Adrenal gland (tissue), 12 donors: Measurements from ENCODE around the gene TMEM72. TPM values are rescaled to one million over a fixed set of nuclear protein-coding genes. Genes with fewer than 3 reads are reported as not detected.

Source experiments
- DNase-seq, 7 donors: peaks; one replicate each; pipeline ENCODE4 v3.0.0-alpha.2; 2019 to 2020
- H3K27ac ChIP-seq, 5 donors: fragments of 200-600 bp; sonication (generic) in 4 of 5; 1 replicate in 3 of 5; 2 replicates in 2 of 5; pipeline versions ENCODE4 v1.5.1 to v1.8.0; 2016 to 2020; ENCODE audit warnings: mild to moderate bottlenecking in 1 of 5
- H3K27me3 ChIP-seq: fragments of 200-600 bp; 2 replicates; pipeline ENCODE4 v1.8.0; 2021
- H3K36me3 ChIP-seq, 2 donors: fragments of 200-600 bp; replicated peaks in 1 of 2; 1 replicate in 1 of 2; 2 replicates in 1 of 2; pipeline versions ENCODE4 v1.5.1 to v1.8.0; 2018 to 2022
- H3K4me1 ChIP-seq, 2 donors: fragments of 200-600 bp; replicated peaks in 1 of 2; 1 replicate in 1 of 2; 2 replicates in 1 of 2; pipeline versions ENCODE4 v1.5.1 to v1.8.0; 2018 to 2021
- H3K4me3 ChIP-seq, 4 donors: fragments of 200-600 bp; sonication (generic) in 3 of 4; one replicate each; pipeline ENCODE4 v1.5.1; 2016 to 2018
- H3K9me3 ChIP-seq, 3 donors: fragments of 200-600 bp; sonication (generic) in 1 of 3; replicated peaks in 1 of 3; 1 replicate in 2 of 3; 2 replicates in 1 of 3; pipeline versions ENCODE4 v1.5.1 to v1.8.0; 2016 to 2021
- CTCF ChIP-seq, 6 experiments: fragments of 450-650 bp in 4 of 6; fragments of 200-600 bp in 2 of 6; sonication (generic) in 1 of 6; IDR thresholded peaks; 1 replicate in 5 of 6; 2 replicates in 1 of 6; pipeline versions ENCODE4 v1.5.1 to v1.8.0; 2016 to 2021; ENCODE audit warnings: antibody characterized with exemption in 6 of 6, mild to moderate bottlenecking in 2 of 6, moderate library complexity in 1 of 6
- POLR2A ChIP-seq, 2 donors: fragments of 450-650 bp; IDR thresholded peaks; one replicate each; pipeline ENCODE4 v1.6.1; 2017; ENCODE audit warnings: antibody characterized with exemption in 2 of 2, mild to moderate bottlenecking in 2 of 2, moderate library complexity in 1 of 2
- WGBS, 4 donors: extraction: QIAGEN DNeasy Blood & Tissue Kit in 2 of 4; methylation state at CpG; one replicate each; pipeline versions ENCODE4 v1.1.5 to v1.1.7; 2013 to 2017; 5-methylcytosine and 5-hydroxymethylcytosine counted together
- intact Hi-C, 2 donors: fragments of 100-400 bp; cut with DNase I; formaldehyde crosslinking; loops; one replicate each; pipeline versions ENCODE4 v1.14.1 to v1.15.0; 2022 to 2023
- polyA plus RNA-seq, 3 donors: library from polyadenylated mRNA; stranded (reverse); fragments of 200-250 nt in 2 of 3; fragments of 350-450 nt in 1 of 3; fragmentation: Illumina TruSeq in 1 of 3; extraction: RNeasy Lipid Tissue Mini Kit (QIAGEN cat#74804) in 1 of 3; gene quantifications; one replicate each; pipeline ENCODE4 v1.2.3, GENCODE V29; 2013 to 2014
- total RNA-seq, 9 donors: library from RNA; depleted of rRNA in 4 of 9; stranded (reverse); fragments of >200 nt in 4 of 9; fragments of 120-200 nt in 1 of 9; fragmentation: NEBNext Ultra II Directional in 1 of 9; extraction: Animal tissue kit (Norgen Biotek cat#: 25700) in 1 of 9; gene quantifications; one replicate each; pipeline versions ENCODE4 v1.1.0 to v1.2.4, GENCODE V29; 2013 to 2023
- donor health status: healthy with polysubstance abuse.
- donor health status: Bipolar disorder and iron deficiency.
- donor health status: DM: yes; HTN: yes; CAD: no.
- donor health status: DM: no; HTN: no; CAD: no.
- donor health status: DM: no; HTN: no; CAD: no.
- donor health status: DM: yes; HTN: yes; CAD: no.

TMEM72 gene
- total and polyA plus RNA-seq, 12 donors, result 0.17 TPM; not detected in 11

DNA sequence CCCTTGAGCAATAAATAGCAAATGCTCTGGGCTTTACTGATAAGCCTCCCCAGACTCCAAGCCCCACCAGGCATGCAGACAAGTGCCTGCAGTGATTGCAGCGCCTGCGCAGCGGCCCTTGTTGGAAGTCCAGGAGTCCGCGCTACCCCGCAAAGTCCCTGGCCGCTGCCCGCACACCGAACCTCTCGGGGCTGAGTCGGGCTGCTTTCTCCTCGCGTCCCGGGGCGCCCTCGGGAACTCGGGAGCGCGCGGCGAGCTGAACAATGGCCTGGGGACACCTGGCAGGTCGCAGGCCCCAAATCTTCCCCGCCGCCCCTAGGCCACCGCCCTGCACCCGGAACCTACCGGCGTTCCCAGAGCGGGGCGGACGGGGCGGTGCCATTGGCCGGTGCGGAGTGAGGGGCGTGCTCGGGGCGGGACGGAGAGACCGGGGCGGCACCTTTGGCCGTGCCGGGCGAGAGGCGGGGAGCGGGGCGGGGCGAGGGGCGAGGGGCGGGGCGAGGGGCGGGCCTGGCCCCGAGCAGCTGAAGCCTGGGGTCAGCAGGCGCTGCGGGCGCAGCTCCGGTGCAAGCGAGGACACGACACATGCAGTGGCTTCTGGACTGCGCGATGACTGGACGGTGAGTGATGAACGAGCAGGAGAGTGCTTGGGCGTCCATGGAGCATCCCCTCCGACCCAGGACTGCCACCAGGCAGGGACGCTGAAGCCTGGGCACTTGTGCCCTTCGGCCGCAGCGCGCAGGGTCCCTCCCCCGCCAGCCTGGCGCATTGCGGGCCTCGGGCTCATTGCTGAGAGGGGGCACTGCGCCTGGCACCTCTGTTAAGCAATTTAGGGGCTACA, 48.3 kb downstream of the TMEM72 start, which contains the start of gene RASSF4:
Gene RASSF4 (plus strand): TSS at position 556 of the 841 bp plus-strand sequence. CDS start 10,401 bp downstream, outside the sequence.
- Histone ChIP-seq H3K27me3 (no peaks in the 10 kb centered on the region), H3K27ac (peak within 1 kb of the TSS; percentile 34 to 94 (median 90)), H3K4me3 (peak within 1 kb of the TSS; percentile 50 to 86 (median 79)), H3K36me3 (peaks cover 0 to 5% of the 10 kb centered on the region in 2 donors), H3K4me1 (peaks cover 20 to 30% of the 10 kb centered on the region in 2 donors), H3K9me3 (no peaks in the 10 kb centered on the region)
- 1 to 4% (median 1%) methylated on average over 13 to 74 of the region's 74 CpGs; no CpG with 5 or more reads in 1 of the 4 donors for WGBS, 4 donors
- DNase-seq, result peak; percentile 92 to 95 (median 94)
- TF ChIP-seq POLR2A (IDR thresholded peaks at IDR 0.05) (peak; percentile 62 to 93), CTCF (IDR thresholded peaks at IDR 0.05) (peak in 1 of 6 experiments; percentile 15)
- intact Hi-C loops, result no loop called here

DNA sequence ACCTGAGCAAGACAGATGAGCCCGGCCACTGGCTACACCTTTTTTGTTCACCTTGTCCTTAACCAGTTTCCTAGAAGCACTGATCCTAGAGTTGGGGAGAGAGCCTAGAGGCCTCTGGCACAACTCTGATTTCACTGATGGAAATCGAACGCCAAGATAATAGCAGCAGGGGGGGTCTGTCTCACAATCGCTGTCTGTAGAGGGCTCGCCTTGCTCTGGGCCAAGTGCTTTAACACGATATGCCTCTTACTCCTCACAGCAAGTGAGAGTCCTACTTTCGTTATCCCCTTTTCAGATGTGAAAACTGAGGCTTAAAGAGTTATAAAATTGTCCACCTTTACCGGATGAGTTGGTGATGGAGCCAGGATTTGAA, 48.9 kb downstream of the TMEM72 start:
- Histone ChIP-seq H3K27me3 (no peaks in the 10 kb centered on the region), H3K4me3 (peak overlapping the region in 2 of 4 donors; percentile 50 to 79), H3K36me3 (peaks cover 0 to 5% of the 10 kb centered on the region in 2 donors), H3K9me3 (no peaks in the 10 kb centered on the region), H3K4me1 (peaks cover 20 to 36% of the 10 kb centered on the region in 2 donors), H3K27ac (peak overlapping the region in 4 of 5 donors; percentile 33 to 94 (median 68))
- intact Hi-C loops, result no loop called here
- WGBS, 4 donors, result 42 to 53% (median 51%) methylated on average over 7 to 8 of the region's 8 CpGs
- no peak for TF ChIP-seq POLR2A (IDR thresholded peaks at IDR 0.05)
- no peak for TF ChIP-seq CTCF (IDR thresholded peaks at IDR 0.05)
- peak in 1 of 7 donors; percentile 19 for DNase-seq

- peaks cover 0 to 5% of the 10 kb centered on the region in 2 donors for H3K36me3 ChIP-seq
- H3K27ac ChIP-seq, result peak overlapping the region in 3 of 5 donors; percentile 47 to 94 (median 90)
- TF ChIP-seq CTCF (IDR thresholded peaks at IDR 0.05), result no peak
- no peak for TF ChIP-seq POLR2A (IDR thresholded peaks at IDR 0.05)
- WGBS, 4 donors, result 68 to 82% (median 75%) methylated on average over 7 of the region's 7 CpGs
- peak in 2 of 7 donors; percentile 22 to 51 for DNase-seq
- H3K9me3 ChIP-seq, result no peaks in the 10 kb centered on the region
- intact Hi-C loops, result no loop called here
- H3K4me1 ChIP-seq, result peaks cover 20 to 41% of the 10 kb centered on the region in 2 donors
- peak overlapping the region in 1 of 4 donors; percentile 79 for H3K4me3 ChIP-seq
- H3K27me3 ChIP-seq, result no peaks in the 10 kb centered on the region
These were observed 49.5 kb downstream of the TMEM72 start for GRCh38 chr10:44960482-44961229.

DNA sequence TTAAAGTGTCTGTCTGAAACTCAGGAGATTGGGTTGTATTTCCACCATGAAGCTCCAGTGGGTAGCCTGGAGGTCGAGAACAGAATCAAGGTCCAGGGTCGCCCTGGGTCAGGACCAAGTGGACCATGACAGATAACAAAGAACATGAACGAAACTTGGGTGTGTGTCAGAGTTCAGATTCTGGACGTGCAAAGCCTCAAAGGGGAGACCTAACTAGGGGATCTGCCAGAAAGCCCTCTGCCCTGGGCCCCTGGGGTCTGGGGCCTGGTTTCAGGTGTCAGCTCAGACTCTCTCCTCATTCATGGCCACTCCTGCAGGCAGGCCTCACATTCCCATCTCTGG, 50.1 kb downstream of the TMEM72 start:
- 51 to 62% (median 56%) methylated on average over 3 to 4 of the region's 4 CpGs for WGBS, 4 donors
- peak overlapping the region in 1 of 4 donors; percentile 79 for H3K4me3 ChIP-seq
- peak overlapping the region in 2 of 5 donors; percentile 27 to 80 for H3K27ac ChIP-seq
- intact Hi-C loops, result no loop called here
- TF ChIP-seq POLR2A (IDR thresholded peaks at IDR 0.05) (no peak), CTCF (IDR thresholded peaks at IDR 0.05) (no peak)
- H3K27me3 ChIP-seq, result no peaks in the 10 kb centered on the region
- H3K4me1 ChIP-seq, result peaks cover 20 to 47% of the 10 kb centered on the region in 2 donors
- peaks cover 0 to 2% of the 10 kb centered on the region in 2 donors for H3K36me3 ChIP-seq
- DNase-seq, result peak in 2 of 7 donors; percentile 11 to 39
- H3K9me3 ChIP-seq, result no peaks in the 10 kb centered on the region
